Smooth muscle cell (in vitro differentiated cells): ENCODE measurements around the gene ATXN10. TPM values are rescaled to one million over a fixed set of nuclear protein-coding genes. Genes with fewer than 3 reads are reported as not detected.
"Not testable (repeated sequence)": the region's sequence is repeated elsewhere in the genome, so short reads cannot be mapped to it uniquely, and the experiment has no call there.

Experiments used
- DNase-seq: peaks from one replicate; lab custom pipeline; 2025; ENCODE audit not compliant: unreplicated experiment; lab: John Stamatoyannopoulos, UW
- H2AFZ ChIP-seq: fragments of 200-600 bp; sonication (generic); 2 replicates; pipeline ENCODE4 v1.6.0; 2016; ENCODE audit warnings: antibody characterized with exemption, low read depth, mild to moderate bottlenecking
- H3F3A ChIP-seq: fragments of 200-600 bp; sonication (generic); 2 replicates; pipeline ENCODE4 v1.6.0; 2017; ENCODE audit warnings: antibody characterized with exemption, low read depth
- H3K27ac ChIP-seq: fragments of 200-600 bp; sonication (generic); 2 replicates; pipeline ENCODE4 v1.5.1; 2016; ENCODE audit warnings: low read depth, mild to moderate bottlenecking
- H3K27me3 ChIP-seq: fragments of 200-600 bp; sonication (generic); 2 replicates; pipeline ENCODE4 v1.6.1; 2016; ENCODE audit warnings: low read depth, mild to moderate bottlenecking
- H3K36me3 ChIP-seq: fragments of 200-600 bp; sonication (generic); 2 replicates; pipeline ENCODE4 v1.5.1; 2016; ENCODE audit warnings: low read depth
- H3K4me1 ChIP-seq: fragments of 200-600 bp; sonication (generic); 2 replicates; pipeline ENCODE4 v1.5.1; 2016; ENCODE audit warnings: low read depth
- H3K4me2 ChIP-seq: fragments of 200-600 bp; sonication (generic); 2 replicates; pipeline ENCODE4 v1.6.0; 2016; ENCODE audit warnings: mild to moderate bottlenecking
- H3K4me3 ChIP-seq: fragments of 200-600 bp; sonication (generic); 2 replicates; pipeline ENCODE4 v1.5.1; 2016; ENCODE audit warnings: mild to moderate bottlenecking
- H3K79me2 ChIP-seq: fragments of 200-600 bp; sonication (generic); 2 replicates; pipeline ENCODE4 v1.6.0; 2016; ENCODE audit warnings: low read depth, mild to moderate bottlenecking
- H3K9ac ChIP-seq: fragments of 200-600 bp; sonication (generic); 2 replicates; pipeline ENCODE4 v1.6.0; 2016; ENCODE audit warnings: low read depth
- H3K9me3 ChIP-seq: fragments of 200-600 bp; sonication (generic); replicated peaks from 2 replicates; pipeline ENCODE4 v1.5.1; 2016; ENCODE audit warnings: low read depth
- H4K20me1 ChIP-seq: fragments of 200-600 bp; sonication (generic); 2 replicates; pipeline ENCODE4 v1.6.0; 2016; ENCODE audit warnings: low read depth
- WGBS: methylation state at CpG from one replicate; pipeline ENCODE4 v1.1.7; 2016; ENCODE audit warnings: low lambda C conversion rate; 5-methylcytosine and 5-hydroxymethylcytosine counted together
- polyA plus RNA-seq: library from polyadenylated mRNA; unstranded; fragments of >200 nt; fragmentation: Nextera tagmentation; extraction: Ambion mirVana; gene quantifications from 2 replicates; pipeline ENCODE4 v1.2.1, GENCODE V29; 2016
- total RNA-seq: library from RNA; depleted of rRNA; stranded (reverse); fragments of >200 nt; gene quantifications from 2 replicates; pipeline ENCODE4 v1.2.3, GENCODE V29; 2014
- TF ChIP-seq, protein P1 (sequence below): fragments of 200-600 bp; sonication (generic); IDR thresholded peaks from 2 replicates; pipeline ENCODE4 v1.5.1; 2017; ENCODE audit warnings: borderline replicate concordance, mild to moderate bottlenecking, antibody characterized with exemption; ENCODE audit not compliant: insufficient read depth, poor library complexity, severe bottlenecking

ATXN10 gene, protein sequence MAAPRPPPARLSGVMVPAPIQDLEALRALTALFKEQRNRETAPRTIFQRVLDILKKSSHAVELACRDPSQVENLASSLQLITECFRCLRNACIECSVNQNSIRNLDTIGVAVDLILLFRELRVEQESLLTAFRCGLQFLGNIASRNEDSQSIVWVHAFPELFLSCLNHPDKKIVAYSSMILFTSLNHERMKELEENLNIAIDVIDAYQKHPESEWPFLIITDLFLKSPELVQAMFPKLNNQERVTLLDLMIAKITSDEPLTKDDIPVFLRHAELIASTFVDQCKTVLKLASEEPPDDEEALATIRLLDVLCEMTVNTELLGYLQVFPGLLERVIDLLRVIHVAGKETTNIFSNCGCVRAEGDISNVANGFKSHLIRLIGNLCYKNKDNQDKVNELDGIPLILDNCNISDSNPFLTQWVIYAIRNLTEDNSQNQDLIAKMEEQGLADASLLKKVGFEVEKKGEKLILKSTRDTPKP
- total RNA-seq, result 117 and 140 TPM in 2 replicates
- 131 and 164 TPM in 2 replicates for polyA plus RNA-seq

DNA sequence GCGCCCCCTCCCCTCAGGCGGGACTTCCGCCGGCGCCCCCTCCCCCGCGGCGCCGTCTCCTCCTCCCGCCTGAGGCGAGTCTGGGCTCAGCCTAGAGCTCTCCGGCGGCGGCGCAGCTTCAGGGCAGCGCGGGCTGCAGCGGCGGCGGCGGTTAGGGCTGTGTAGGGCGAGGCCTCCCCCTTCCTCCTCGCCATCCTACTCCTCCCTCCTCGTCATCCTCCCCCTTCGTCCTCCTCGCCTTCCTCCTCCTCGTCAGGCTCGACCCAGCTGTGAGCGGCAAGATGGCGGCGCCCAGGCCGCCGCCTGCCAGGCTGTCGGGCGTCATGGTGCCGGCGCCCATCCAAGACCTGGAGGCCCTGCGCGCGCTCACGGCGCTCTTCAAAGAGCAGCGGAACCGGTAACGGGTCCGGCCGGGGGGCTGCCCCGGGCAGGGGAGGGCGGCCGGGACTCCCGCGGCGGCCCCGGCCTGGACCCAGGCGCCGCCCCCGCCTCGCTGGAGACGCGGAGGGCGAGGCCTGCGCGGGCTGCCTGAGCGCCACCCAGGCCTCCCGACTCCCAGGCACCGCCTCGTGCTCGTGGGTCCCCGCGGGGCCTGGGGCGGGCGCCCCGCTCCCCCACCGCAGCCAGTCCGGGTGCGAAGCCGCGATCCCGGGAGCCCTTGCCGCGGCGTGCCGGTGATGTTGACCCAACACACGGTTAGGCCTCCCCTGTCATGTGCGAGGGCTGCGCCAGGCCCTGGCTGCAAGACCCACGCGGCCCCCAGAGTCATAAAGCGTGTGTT lies at the start of gene ATXN10:
TSS of gene ATXN10 (plus strand) at position 52 of the 781 bp plus-strand sequence. CDS start at position 282, 230 bp downstream.
- under 1% methylated on average over 64 of the region's 89 CpGs for WGBS
- peak; percentile 69 for DNase-seq
- Histone ChIP-seq H3K27ac (peak within 1 kb of the TSS; percentile 83), H3K36me3 (no peaks in the 10 kb centered on the region), H3K4me3 (peak within 1 kb of the TSS; percentile 94), H3K27me3 (no peaks in the 10 kb centered on the region), H4K20me1 (peaks cover 48% of the 10 kb centered on the region), H3F3A (no peaks in the 10 kb centered on the region), H2AFZ (peak within 1 kb of the TSS; percentile 97), H3K4me1 (peaks cover 13% of the 10 kb centered on the region), H3K9ac (peak within 1 kb of the TSS; percentile 96), H3K9me3 (no peaks in the 10 kb centered on the region), H3K79me2 (peaks cover 49% of the 10 kb centered on the region), H3K4me2 (peak within 1 kb of the TSS; percentile 90)
- TF ChIP-seq, protein P1, sequence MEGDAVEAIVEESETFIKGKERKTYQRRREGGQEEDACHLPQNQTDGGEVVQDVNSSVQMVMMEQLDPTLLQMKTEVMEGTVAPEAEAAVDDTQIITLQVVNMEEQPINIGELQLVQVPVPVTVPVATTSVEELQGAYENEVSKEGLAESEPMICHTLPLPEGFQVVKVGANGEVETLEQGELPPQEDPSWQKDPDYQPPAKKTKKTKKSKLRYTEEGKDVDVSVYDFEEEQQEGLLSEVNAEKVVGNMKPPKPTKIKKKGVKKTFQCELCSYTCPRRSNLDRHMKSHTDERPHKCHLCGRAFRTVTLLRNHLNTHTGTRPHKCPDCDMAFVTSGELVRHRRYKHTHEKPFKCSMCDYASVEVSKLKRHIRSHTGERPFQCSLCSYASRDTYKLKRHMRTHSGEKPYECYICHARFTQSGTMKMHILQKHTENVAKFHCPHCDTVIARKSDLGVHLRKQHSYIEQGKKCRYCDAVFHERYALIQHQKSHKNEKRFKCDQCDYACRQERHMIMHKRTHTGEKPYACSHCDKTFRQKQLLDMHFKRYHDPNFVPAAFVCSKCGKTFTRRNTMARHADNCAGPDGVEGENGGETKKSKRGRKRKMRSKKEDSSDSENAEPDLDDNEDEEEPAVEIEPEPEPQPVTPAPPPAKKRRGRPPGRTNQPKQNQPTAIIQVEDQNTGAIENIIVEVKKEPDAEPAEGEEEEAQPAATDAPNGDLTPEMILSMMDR, result no peak

DNA sequence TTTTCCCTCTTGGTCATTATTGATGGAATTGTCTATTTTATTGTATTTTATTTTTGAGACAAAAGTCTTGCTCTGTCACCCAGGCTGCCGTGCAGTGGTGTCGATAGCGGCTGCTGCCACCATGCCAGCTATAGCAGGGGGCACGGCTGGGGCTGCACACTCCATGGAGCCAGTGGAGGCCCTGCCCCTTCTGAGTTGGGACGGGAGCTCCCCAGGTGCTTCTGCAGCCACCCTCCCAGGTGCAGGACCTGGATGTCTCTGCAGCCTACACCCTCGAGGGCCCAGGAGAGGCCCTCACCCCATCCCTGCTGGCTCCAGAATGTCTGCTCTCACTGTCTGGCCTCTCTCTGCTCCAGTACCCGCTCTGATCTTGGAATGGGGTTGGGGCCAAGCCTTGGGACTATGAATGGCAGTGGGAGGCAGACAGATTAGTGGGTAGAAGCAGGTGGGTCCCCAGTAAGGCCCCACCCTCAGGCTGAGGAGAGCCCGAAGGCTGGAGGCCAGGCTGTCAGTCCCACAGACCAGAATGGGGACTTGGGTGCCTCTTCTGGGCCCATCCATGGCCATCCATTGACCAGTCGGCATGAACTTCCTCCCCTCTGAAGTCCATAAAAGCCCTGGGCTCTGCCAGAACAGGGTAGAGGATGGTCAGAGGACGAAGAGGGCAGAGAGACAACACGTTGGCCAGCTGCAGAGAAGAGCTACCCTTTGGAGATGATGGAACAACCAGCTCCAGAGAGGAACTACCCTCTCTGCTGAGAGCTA lies 49.6 kb upstream of the ATXN10 start:
- H3K9ac ChIP-seq, result no peak overlapping the region
- H3K4me3 ChIP-seq, result no peak overlapping the region
- no peaks in the 10 kb centered on the region for H3F3A ChIP-seq
- no peak overlapping the region for H3K4me2 ChIP-seq
- H4K20me1 ChIP-seq, result no peaks in the 10 kb centered on the region
- no peak for DNase-seq
- no peaks in the 10 kb centered on the region for H3K36me3 ChIP-seq
- H2AFZ ChIP-seq, result no peak overlapping the region
- H3K79me2 ChIP-seq, result no peaks in the 10 kb centered on the region
- H3K27me3 ChIP-seq, result no peaks in the 10 kb centered on the region
- no peak overlapping the region for H3K27ac ChIP-seq
- TF ChIP-seq, protein P1, result no peak
- 88% methylated on average over 11 of the region's 11 CpGs for WGBS
- no peaks in the 10 kb centered on the region for H3K9me3 ChIP-seq
- H3K4me1 ChIP-seq, result no peaks in the 10 kb centered on the region

DNA sequence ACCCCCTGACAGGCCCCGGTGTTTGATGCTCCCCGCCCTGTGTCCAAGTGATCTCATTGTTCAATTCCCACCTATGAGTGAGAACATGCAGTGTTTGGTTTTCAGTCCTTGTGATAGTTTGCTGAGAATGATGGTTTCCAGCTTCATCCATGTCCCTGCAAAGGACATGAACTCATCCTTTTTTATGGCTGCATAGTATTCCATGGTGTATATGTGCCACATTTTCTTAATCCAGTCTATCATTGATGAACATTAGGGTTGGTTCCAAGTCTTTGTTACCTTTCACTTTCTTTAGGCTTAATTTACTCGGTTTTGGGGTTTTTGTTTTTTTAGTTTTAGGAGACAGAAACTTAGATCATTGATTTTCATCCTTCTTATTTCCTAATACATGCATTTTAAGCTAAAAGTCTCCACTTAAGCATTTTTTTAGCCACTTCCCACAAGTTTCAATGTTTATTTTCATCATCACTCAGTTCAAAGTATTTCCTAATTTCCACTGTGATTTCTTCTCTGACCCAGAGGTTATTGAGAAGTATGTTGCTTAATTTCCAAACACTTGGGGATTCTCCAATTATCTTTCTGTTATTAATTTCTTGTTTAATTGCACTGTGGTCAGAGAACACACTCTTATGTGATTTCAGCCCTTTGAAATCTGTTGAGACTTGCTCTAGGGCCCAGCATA lies 48.0 kb upstream of the ATXN10 start:
- not testable (repeated sequence) for H3K36me3 ChIP-seq, H3F3A ChIP-seq, H3K4me3 ChIP-seq, H3K4me2 ChIP-seq, H3K27me3 ChIP-seq, H4K20me1 ChIP-seq, H3K27ac ChIP-seq, H2AFZ ChIP-seq, H3K9me3 ChIP-seq, H3K79me2 ChIP-seq, DNase-seq, H3K9ac ChIP-seq, H3K4me1 ChIP-seq
- WGBS, result 86% methylated on average over 3 of the region's 3 CpGs
